ENCODE data around the gene LHX3.

Gene LHX3

GRCh38 chr9:136174779-136175615 is 29.9 kb downstream of the LHX3 start:
- DNase-seq: no peak

GRCh38 chr9:136173648-136174290 is 31.2 kb downstream of the LHX3 start:
- no peak for DNase-seq

GRCh38 chr9:136172412-136173079 is 32.4 kb downstream of the LHX3 start:
- no peak for DNase-seq

GRCh38 chr9:136171801-136172411 is 33.0 kb downstream of the LHX3 start:
- no peak for DNase-seq

- DNase-seq: no peak
Measured at GRCh38 chr9:136171009-136171800, 33.7 kb downstream of the LHX3 start.

GRCh38 chr9:136170006-136170901 is 34.7 kb downstream of the LHX3 start:
- no peak for DNase-seq

GRCh38 chr9:136169495-136169894 is 35.4 kb downstream of the LHX3 start:
- no peak for DNase-seq

GRCh38 chr9:136163248-136163850 is 41.6 kb downstream of the LHX3 start:
- no peak for DNase-seq

GRCh38 chr9:136160995-136161610 is 43.8 kb downstream of the LHX3 start:
- DNase-seq: no peak

- no peak for DNase-seq
Measured at GRCh38 chr9:136160381-136160841, 44.5 kb downstream of the LHX3 start.

GRCh38 chr9:136159851-136160250 is 45.1 kb downstream of the LHX3 start:
- no peak for DNase-seq

- DNase-seq: no peak
Measured at GRCh38 chr9:136157477-136158265, 47.3 kb downstream of the LHX3 start.

- DNase-seq: no peak
Measured at GRCh38 chr9:136156209-136157120, 48.5 kb downstream of the LHX3 start.

- no peak for DNase-seq
Measured at GRCh38 chr9:136155576-136155975, 49.4 kb downstream of the LHX3 start.

- no peak for DNase-seq
Measured at GRCh38 chr9:136154943-136155342, 50.0 kb downstream of the LHX3 start.

- DNase-seq: no peak
Measured at GRCh38 chr9:136153381-136154065, 51.4 kb downstream of the LHX3 start.

GRCh38 chr9:136152931-136153330 is 52.0 kb downstream of the LHX3 start:
- no peak for DNase-seq

GRCh38 chr9:136152543-136152866 is 52.4 kb downstream of the LHX3 start:
- no peak for DNase-seq
